MV-4-11 (cell line): ENCODE data around the gene NKX6-1.

Source experiments
- DNase-seq: peaks from one replicate; lab custom pipeline; 2025; lab: John Stamatoyannopoulos, UW

The NKX6-1 gene

GRCh38 chr4:84498203-84498934, 723 bp downstream of the NKX6-1 start:
- DNase-seq, result no peak

GRCh38 chr4:84497504-84498202, 1.4 kb downstream of the NKX6-1 start:
- no peak for DNase-seq

- DNase-seq, result no peak
These were observed 2.2 kb downstream of the NKX6-1 start for GRCh38 chr4:84496706-84497503.

GRCh38 chr4:84496331-84496705, 2.8 kb downstream of the NKX6-1 start:
- DNase-seq, result no peak

- no peak for DNase-seq
These were observed 3.3 kb downstream of the NKX6-1 start for GRCh38 chr4:84495794-84496261.

GRCh38 chr4:84495118-84495793, 3.8 kb downstream of the NKX6-1 start:
- no peak for DNase-seq

- DNase-seq, result no peak
These were observed 4.6 kb downstream of the NKX6-1 start for GRCh38 chr4:84494531-84494930.

- no peak for DNase-seq
These were observed 5.0 kb downstream of the NKX6-1 start for GRCh38 chr4:84494076-84494475.

- peak; percentile 19 for DNase-seq
These were observed 5.8 kb downstream of the NKX6-1 start for GRCh38 chr4:84493092-84493850.

- DNase-seq, result no peak
These were observed 6.4 kb downstream of the NKX6-1 start for GRCh38 chr4:84492737-84493091.

- no peak for DNase-seq
These were observed 6.8 kb downstream of the NKX6-1 start for GRCh38 chr4:84492290-84492689.

- no peak for DNase-seq
These were observed 7.6 kb downstream of the NKX6-1 start for GRCh38 chr4:84491481-84491880.

- DNase-seq, result no peak
These were observed 8.4 kb downstream of the NKX6-1 start for GRCh38 chr4:84490663-84491062.

GRCh38 chr4:84484236-84484635, 14.9 kb downstream of the NKX6-1 start:
- no peak for DNase-seq

- DNase-seq, result no peak
These were observed 15.4 kb downstream of the NKX6-1 start for GRCh38 chr4:84483688-84484087.

GRCh38 chr4:84482564-84483563, 16.2 kb downstream of the NKX6-1 start:
- DNase-seq, result no peak

- DNase-seq, result no peak
These were observed 17.2 kb downstream of the NKX6-1 start for GRCh38 chr4:84481860-84482245.

- no peak for DNase-seq
These were observed 17.8 kb downstream of the NKX6-1 start for GRCh38 chr4:84481077-84481859.

GRCh38 chr4:84480082-84480481, 19.0 kb downstream of the NKX6-1 start:
- peak; percentile 42 for DNase-seq
